Osteoblast (primary cell): ENCODE data around the gene CCDC71L. TPM values are rescaled to one million over a fixed set of nuclear protein-coding genes. Genes with fewer than 3 reads are reported as not detected.

ENCODE experiments used
- DNase-seq: peaks from one replicate; pipeline ENCODE4 v3.0.0; 2011; ENCODE audit warnings: low spot score, mixed read lengths; ENCODE audit not compliant: insufficient read length; ENCODE audit errors: missing footprints
- H2AFZ ChIP-seq: 2 replicates; pipeline ENCODE4 v1.6.0; 2011; ENCODE audit warnings: mild to moderate bottlenecking, low read length
- H3K27ac ChIP-seq: 2 replicates; pipeline ENCODE4 v1.5.1; 2011; ENCODE audit warnings: mild to moderate bottlenecking, low read depth, low read length, moderate library complexity
- H3K27me3 ChIP-seq: 2 replicates; pipeline ENCODE4 v1.6.0; 2012; ENCODE audit warnings: mild to moderate bottlenecking, control low read depth, inconsistent platforms, low read length, moderate library complexity; ENCODE audit not compliant: insufficient read depth
- H3K36me3 ChIP-seq: 2 replicates; pipeline ENCODE4 v1.5.1; 2011; ENCODE audit warnings: mild to moderate bottlenecking, low read length, control low read depth, moderate library complexity; ENCODE audit not compliant: insufficient read depth
- H3K4me1 ChIP-seq: 2 replicates; pipeline ENCODE4 v1.5.1; 2011; ENCODE audit warnings: mild to moderate bottlenecking, low read length, control low read depth, moderate library complexity; ENCODE audit not compliant: insufficient read depth
- H3K4me2 ChIP-seq: 2 replicates; pipeline ENCODE4 v1.6.0; 2011; ENCODE audit warnings: mild to moderate bottlenecking, low read length; ENCODE audit not compliant: insufficient read depth
- H3K4me3 ChIP-seq: fragments of 200-600 bp; sonication (generic); 3 replicates; pipeline ENCODE4 v1.5.1; 2012; ENCODE audit warnings: mild to moderate bottlenecking, low read length, inconsistent platforms; ENCODE audit not compliant: insufficient read depth
- H3K79me2 ChIP-seq: 2 replicates; pipeline ENCODE4 v1.6.0; 2012; ENCODE audit warnings: mild to moderate bottlenecking, low read length, control low read depth, inconsistent platforms; ENCODE audit not compliant: insufficient read depth
- H3K9me3 ChIP-seq: 2 replicates; pipeline ENCODE4 v1.5.1; 2011; ENCODE audit warnings: low read depth, low read length, control low read depth
- H4K20me1 ChIP-seq: 2 replicates; pipeline ENCODE4 v1.6.0; 2012; ENCODE audit warnings: mild to moderate bottlenecking, low read length, control low read depth; ENCODE audit not compliant: insufficient read depth
- total RNA-seq: library from RNA; depleted of rRNA; stranded (reverse); fragments of >200 nt; gene quantifications from 2 replicates; pipeline ENCODE4 v1.2.3, GENCODE V29; 2012
- TF ChIP-seq, protein P1 (sequence below): IDR thresholded peaks from 2 replicates; pipeline ENCODE4 v1.5.1; 2011; ENCODE audit warnings: mild to moderate bottlenecking, low read depth, low read length, moderate library complexity; ENCODE audit errors: extremely low read depth

The CCDC71L gene
- total RNA-seq, 1 donor = 29.3 TPM

DNA sequence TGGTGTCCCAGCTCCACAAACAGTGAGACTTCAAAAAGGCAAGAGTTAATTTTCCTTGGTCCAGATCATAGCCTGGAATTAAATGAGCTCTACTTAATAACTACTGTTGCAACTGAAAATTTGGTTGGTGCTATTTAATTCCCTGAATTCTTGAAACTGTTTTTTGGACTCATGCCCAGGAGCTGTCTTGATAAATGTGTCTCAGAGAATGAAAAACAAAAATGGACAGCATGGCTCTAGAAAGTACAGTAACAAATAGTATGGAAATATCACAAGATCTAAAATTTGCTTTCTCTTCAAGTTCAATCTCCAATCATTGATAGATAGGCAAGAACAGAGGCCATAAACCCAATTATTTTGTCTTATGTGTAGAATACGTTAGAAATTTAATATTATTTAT lies 42.5 kb downstream of the CCDC71L start:
- Histone ChIP-seq H2AFZ (no peak overlapping the region), H3K9me3 (no peaks in the 10 kb centered on the region), H3K36me3 (no peaks in the 10 kb centered on the region), H3K4me1 (peaks cover 40% of the 10 kb centered on the region), H4K20me1 (no peaks in the 10 kb centered on the region), H3K79me2 (no peaks in the 10 kb centered on the region), H3K27ac (no peak overlapping the region), H3K27me3 (no peaks in the 10 kb centered on the region), H3K4me3 (no peak overlapping the region), H3K4me2 (no peak overlapping the region)
- TF ChIP-seq, protein P1, sequence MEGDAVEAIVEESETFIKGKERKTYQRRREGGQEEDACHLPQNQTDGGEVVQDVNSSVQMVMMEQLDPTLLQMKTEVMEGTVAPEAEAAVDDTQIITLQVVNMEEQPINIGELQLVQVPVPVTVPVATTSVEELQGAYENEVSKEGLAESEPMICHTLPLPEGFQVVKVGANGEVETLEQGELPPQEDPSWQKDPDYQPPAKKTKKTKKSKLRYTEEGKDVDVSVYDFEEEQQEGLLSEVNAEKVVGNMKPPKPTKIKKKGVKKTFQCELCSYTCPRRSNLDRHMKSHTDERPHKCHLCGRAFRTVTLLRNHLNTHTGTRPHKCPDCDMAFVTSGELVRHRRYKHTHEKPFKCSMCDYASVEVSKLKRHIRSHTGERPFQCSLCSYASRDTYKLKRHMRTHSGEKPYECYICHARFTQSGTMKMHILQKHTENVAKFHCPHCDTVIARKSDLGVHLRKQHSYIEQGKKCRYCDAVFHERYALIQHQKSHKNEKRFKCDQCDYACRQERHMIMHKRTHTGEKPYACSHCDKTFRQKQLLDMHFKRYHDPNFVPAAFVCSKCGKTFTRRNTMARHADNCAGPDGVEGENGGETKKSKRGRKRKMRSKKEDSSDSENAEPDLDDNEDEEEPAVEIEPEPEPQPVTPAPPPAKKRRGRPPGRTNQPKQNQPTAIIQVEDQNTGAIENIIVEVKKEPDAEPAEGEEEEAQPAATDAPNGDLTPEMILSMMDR = no peak
- no peak for DNase-seq

DNA sequence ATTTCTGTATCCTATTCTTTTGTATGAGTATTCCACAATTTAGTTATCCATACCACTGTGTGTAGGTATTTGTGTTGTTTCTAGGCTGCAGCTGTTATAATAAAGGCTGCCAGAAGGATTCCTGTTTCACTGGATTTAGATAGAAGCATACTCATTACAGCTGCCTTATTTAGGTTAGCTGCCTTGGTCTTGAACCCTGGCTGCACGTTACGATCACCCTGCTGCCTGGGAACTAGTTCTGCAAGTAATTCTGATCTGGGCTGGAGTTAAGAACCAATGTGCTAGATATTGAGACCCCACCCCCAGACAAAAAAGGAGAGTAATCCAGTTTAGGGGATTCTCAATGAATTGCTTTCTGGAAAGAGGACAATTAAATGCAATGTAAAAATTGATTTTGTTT lies 43.1 kb downstream of the CCDC71L start:
- H3K79me2 ChIP-seq = no peaks in the 10 kb centered on the region
- no peak overlapping the region for H3K4me2 ChIP-seq
- peaks cover 43% of the 10 kb centered on the region for H3K4me1 ChIP-seq
- H3K9me3 ChIP-seq = no peaks in the 10 kb centered on the region
- TF ChIP-seq, protein P1 = no peak
- H3K4me3 ChIP-seq = no peak overlapping the region
- H3K27ac ChIP-seq = no peak overlapping the region
- no peaks in the 10 kb centered on the region for H3K36me3 ChIP-seq
- no peak overlapping the region for H2AFZ ChIP-seq
- H4K20me1 ChIP-seq = no peaks in the 10 kb centered on the region
- no peak for DNase-seq
- no peaks in the 10 kb centered on the region for H3K27me3 ChIP-seq

DNA sequence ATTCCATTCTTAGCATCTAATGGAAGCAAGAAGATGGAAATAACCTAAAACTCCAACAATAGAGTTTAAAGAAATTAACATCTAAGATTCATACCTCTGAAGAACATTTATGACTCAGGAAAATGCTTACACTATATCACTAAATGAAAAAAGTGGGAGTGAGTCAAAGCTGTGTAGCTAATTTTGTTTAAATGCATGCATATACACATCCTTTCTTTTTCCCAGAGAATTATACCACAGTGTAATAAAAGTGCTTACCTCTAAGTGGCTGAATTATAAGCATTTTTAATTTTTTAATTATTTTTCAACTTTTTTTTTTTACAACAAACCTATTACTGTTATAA lies 44.3 kb downstream of the CCDC71L start:
- Histone ChIP-seq H3K4me2 (no peak overlapping the region), H3K4me1 (peaks cover 50% of the 10 kb centered on the region), H3K4me3 (no peak overlapping the region), H3K36me3 (no peaks in the 10 kb centered on the region), H3K27ac (no peak overlapping the region), H3K27me3 (no peaks in the 10 kb centered on the region), H3K79me2 (no peaks in the 10 kb centered on the region), H2AFZ (no peak overlapping the region), H3K9me3 (no peaks in the 10 kb centered on the region), H4K20me1 (no peaks in the 10 kb centered on the region)
- TF ChIP-seq, protein P1 = no peak
- DNase-seq = no peak

DNA sequence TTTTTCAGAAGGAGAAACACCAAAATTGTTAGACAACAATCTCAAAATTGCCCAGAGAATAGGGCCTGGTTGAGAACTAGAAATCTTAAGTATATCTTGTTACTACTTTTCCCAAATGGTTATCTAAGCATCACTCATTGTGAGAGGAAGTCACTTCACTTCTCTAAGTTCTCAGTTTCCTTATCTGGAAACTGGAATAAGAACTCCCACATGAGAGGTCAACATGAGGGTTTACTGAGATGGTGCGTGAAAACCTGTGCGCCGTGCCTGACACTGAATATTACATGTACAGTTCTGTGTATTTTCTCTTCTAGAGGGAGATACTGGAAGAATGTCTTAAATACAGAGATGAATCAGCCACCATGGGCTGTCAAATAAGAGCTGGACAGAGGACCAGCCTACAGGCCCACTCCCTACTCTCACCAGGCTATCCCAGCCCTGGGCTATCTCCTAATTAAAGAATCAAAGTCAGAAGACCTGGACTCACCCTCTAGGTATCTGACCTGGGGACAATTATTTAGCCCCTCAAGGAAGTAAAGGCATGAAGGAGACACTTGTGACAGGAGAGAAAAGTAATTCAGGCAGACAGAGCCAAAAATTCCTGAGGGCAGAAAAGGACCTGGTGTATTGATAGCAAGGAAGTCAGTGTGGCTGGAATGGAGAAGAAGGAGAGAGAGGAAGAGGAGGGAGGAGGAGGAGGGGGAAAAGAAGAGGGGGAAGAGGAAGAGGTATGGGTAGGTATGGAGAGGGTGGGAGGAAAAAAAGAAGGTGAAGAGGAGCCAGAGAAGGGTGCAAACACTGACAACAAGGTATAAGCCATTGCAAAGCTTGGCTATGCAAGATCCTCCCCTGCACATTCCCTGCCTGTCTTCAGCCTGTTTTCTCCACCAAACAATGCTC lies 44.9 kb downstream of the CCDC71L start:
- H3K4me2 ChIP-seq = no peak overlapping the region
- no peaks in the 10 kb centered on the region for H3K9me3 ChIP-seq
- H3K4me1 ChIP-seq = peaks cover 55% of the 10 kb centered on the region
- no peaks in the 10 kb centered on the region for H3K79me2 ChIP-seq
- TF ChIP-seq, protein P1 = no peak
- H3K27ac ChIP-seq = no peak overlapping the region
- H3K36me3 ChIP-seq = no peaks in the 10 kb centered on the region
- no peak for DNase-seq
- H3K4me3 ChIP-seq = no peak overlapping the region
- H3K27me3 ChIP-seq = no peaks in the 10 kb centered on the region
- no peak overlapping the region for H2AFZ ChIP-seq
- no peaks in the 10 kb centered on the region for H4K20me1 ChIP-seq
